NB4 (cell line): ENCODE data around the gene CTNNA3.

Experiments used
- CTCF ChIP-seq: IDR thresholded peaks from one replicate; pipeline ENCODE4 v1.5.1; 2012; ENCODE audit warnings: low read depth, low read length
- MYC ChIP-seq: IDR thresholded peaks from 2 replicates; pipeline ENCODE4 v1.6.1; 2011; ENCODE audit warnings: low read depth, low read length
- POLR2A ChIP-seq: IDR thresholded peaks from 2 replicates; pipeline ENCODE4 v1.6.1; 2011; ENCODE audit warnings: mild to moderate bottlenecking; ENCODE audit not compliant: insufficient read length; ENCODE audit errors: extremely low read depth
- TF ChIP-seq, protein P1 (sequence below): IDR thresholded peaks from 2 replicates; pipeline ENCODE4 v1.6.1; 2011; ENCODE audit warnings: low read depth, low read length

- no peak for TF ChIP-seq CTCF
- no peak for TF ChIP-seq POLR2A
- no peak for TF ChIP-seq MYC
- TF ChIP-seq, protein P1, sequence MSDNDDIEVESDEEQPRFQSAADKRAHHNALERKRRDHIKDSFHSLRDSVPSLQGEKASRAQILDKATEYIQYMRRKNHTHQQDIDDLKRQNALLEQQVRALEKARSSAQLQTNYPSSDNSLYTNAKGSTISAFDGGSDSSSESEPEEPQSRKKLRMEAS = no peak
These were observed 949.3 kb downstream of the CTNNA3 start for GRCh38 chr10:66746711-66747110.
